B cell (primary cell): Measurements from ENCODE around the gene LSM14A. TPM values are rescaled to one million over a fixed set of nuclear protein-coding genes. Genes with fewer than 3 reads are reported as not detected.
A peak's percentile ranks its signal among the peaks of the same experiment; 100 is the strongest.

Experiments
- ATAC-seq: fragments of 200-7000 bp; cut with Tn5 transposase; one replicate; pipeline ENCODE4 v1.10.0; 2021; ENCODE audit warnings: low read depth, mild to moderate bottlenecking, moderate number of reproducible peaks, moderate library complexity
- CTCF ChIA-PET: fragments of 350-600 bp; sonication (Branson Sonifier 250); formaldehyde crosslinking; loops from one replicate; lab custom pipeline; 2021; ENCODE audit warnings: antibody characterized with exemption, inconsistent platforms; lab: Charles Lee
- POLR2A ChIA-PET: fragments of 350-600 bp; sonication (Branson Sonifier 250); formaldehyde crosslinking; loops from one replicate; lab custom pipeline; 2021; ENCODE audit warnings: antibody characterized with exemption; lab: Charles Lee
- DNase-seq: peaks from one replicate; pipeline ENCODE4 v3.0.0; 2013
- H2AFZ ChIP-seq: 2 replicates; pipeline ENCODE4 v1.6.1; 2012; ENCODE audit warnings: mild to moderate bottlenecking, low read depth, low read length; ENCODE audit not compliant: insufficient read depth, poor library complexity, severe bottlenecking
- H3K27ac ChIP-seq, 2 donors: 1 replicate in 1 of 2; 2 replicates in 1 of 2; pipeline ENCODE4 v1.5.1; 2012 to 2013; ENCODE audit warnings: low read length in 2 of 2, mild to moderate bottlenecking in 2 of 2, moderate library complexity in 1 of 2
- H3K27me3 ChIP-seq, 4 experiments: fragments of 200-600 bp in 1 of 4; sonication (generic) in 1 of 4; replicated peaks in 1 of 4; 1 replicate in 2 of 4; 2 replicates in 2 of 4; pipeline versions ENCODE4 v1.6.1 to v1.7.0; 2013 to 2016; ENCODE audit warnings: low read length in 3 of 4, mild to moderate bottlenecking in 2 of 4, mixed read lengths in 1 of 4, moderate library complexity in 1 of 4; ENCODE audit not compliant: insufficient read depth in 4 of 4, control insufficient read depth in 3 of 4; ENCODE audit errors: control extremely low read depth in 1 of 4
- H3K36me3 ChIP-seq, 2 experiments: replicated peaks in 1 of 2; 1 replicate in 1 of 2; 2 replicates in 1 of 2; pipeline versions ENCODE4 v1.6.1 to v1.7.1; 2013; ENCODE audit warnings: low read length in 1 of 2; ENCODE audit not compliant: insufficient read depth in 2 of 2, control insufficient read depth in 1 of 2; ENCODE audit errors: control extremely low read depth in 1 of 2, extremely low read depth in 1 of 2
- H3K4me1 ChIP-seq, 2 donors: fragments of 200-600 bp in 1 of 2; sonication (generic) in 1 of 2; 1 replicate in 1 of 2; 2 replicates in 1 of 2; pipeline versions ENCODE4 v1.5.1 to v1.6.1; 2013 to 2017; ENCODE audit warnings: low read length in 2 of 2; ENCODE audit not compliant: control insufficient read depth in 2 of 2, insufficient read depth in 2 of 2
- H3K4me2 ChIP-seq: replicated peaks from 2 replicates; pipeline ENCODE3; 2012; ENCODE audit warnings: mild to moderate bottlenecking, low read depth, low read length; ENCODE audit not compliant: poor library complexity, severe bottlenecking
- H3K4me3 ChIP-seq, 5 experiments: fragments of 200-600 bp in 1 of 5; sonication (generic) in 1 of 5; 1 replicate in 3 of 5; 2 replicates in 2 of 5; pipeline versions ENCODE4 v1.5.1 to v1.7.0; 2011 to 2016; ENCODE audit warnings: low read length in 4 of 5, mild to moderate bottlenecking in 4 of 5, low read depth in 2 of 5, control low read depth in 1 of 5, moderate library complexity in 1 of 5; ENCODE audit not compliant: insufficient read depth in 1 of 5; ENCODE audit errors: control extremely low read depth in 1 of 5, extremely low read depth in 1 of 5
- H3K79me2 ChIP-seq: fragments of 200-600 bp; sonication (generic); one replicate; pipeline ENCODE4 v1.6.0; 2016; ENCODE audit warnings: low read length; ENCODE audit not compliant: control insufficient read depth, insufficient read depth
- H3K9ac ChIP-seq: fragments of 200-600 bp; sonication (generic); 2 replicates; pipeline ENCODE4 v1.6.1; 2017; ENCODE audit warnings: mild to moderate bottlenecking, low read length, moderate library complexity
- H3K9me3 ChIP-seq, 3 donors: one replicate each; pipeline versions ENCODE4 v1.6.1 to v1.7.1; 2013; ENCODE audit warnings: low read length in 2 of 3; ENCODE audit not compliant: control insufficient read depth in 2 of 3, insufficient read depth in 1 of 3; ENCODE audit errors: control extremely low read depth in 1 of 3
- H4K20me1 ChIP-seq: 2 replicates; pipeline ENCODE4 v1.6.0; 2012; ENCODE audit warnings: mild to moderate bottlenecking, low read length; ENCODE audit not compliant: insufficient read depth, control insufficient read depth, poor library complexity, severe bottlenecking
- H3K27ac Mint-ChIP-seq: one replicate; pipeline ENCODE4 v1.8.0; 2021; ENCODE audit warnings: mixed read lengths
- H3K27me3 Mint-ChIP-seq: one replicate; pipeline ENCODE4 v1.8.0; 2021; ENCODE audit warnings: mixed read lengths
- H3K4me1 Mint-ChIP-seq: one replicate; pipeline ENCODE4 v1.8.0; 2021; ENCODE audit warnings: mixed read lengths
- H3K4me3 Mint-ChIP-seq: one replicate; pipeline ENCODE4 v1.8.0; 2021; ENCODE audit warnings: mixed read lengths
- H3K9me3 Mint-ChIP-seq: one replicate; pipeline ENCODE4 v1.8.0; 2022; ENCODE audit warnings: mixed read lengths; ENCODE audit not compliant: insufficient read depth
- CTCF ChIP-seq: fragments of 200-600 bp; IDR thresholded peaks from one replicate; pipeline ENCODE4 v1.8.0; 2022; ENCODE audit warnings: antibody characterized with exemption, mild to moderate bottlenecking
- EZH2 ChIP-seq: IDR thresholded peaks from 2 replicates; pipeline ENCODE4 v1.6.1; 2012; ENCODE audit warnings: borderline replicate concordance, low read depth, mild to moderate bottlenecking, moderate library complexity, low read length; ENCODE audit not compliant: insufficient read depth, poor library complexity, severe bottlenecking
- WGBS: methylation state at CpG from one replicate; pipeline ENCODE4 v1.1.5; 2013; ENCODE audit warnings: missing lambda C conversion rate; ENCODE audit not compliant: insufficient coverage; 5-methylcytosine and 5-hydroxymethylcytosine counted together
- intact Hi-C: fragments of 100-400 bp; cut with micrococcal nuclease; formaldehyde crosslinking; loops from one replicate; pipeline ENCODE4 v1.10.0; 2022
- polyA plus RNA-seq: library from polyadenylated mRNA; depleted of rRNA; stranded (reverse); fragments of >200 nt; gene quantifications from 2 replicates; pipeline ENCODE4 v1.2.3, GENCODE V29; 2012
- total RNA-seq, 2 donors: library from RNA; stranded (reverse); fragments of 120-200 nt in 1 of 2; gene quantifications; 1 replicate in 1 of 2; 2 replicates in 1 of 2; pipeline versions ENCODE4 v1.2.3 to v1.2.4, GENCODE V29; 2013 to 2022

Gene LSM14A
- total and polyA plus RNA-seq, 2 donors (not counting 1 experiment from before 2014, with no cell fraction given) = 90.7 to 163 TPM

- Histone ChIP-seq H4K20me1 (peaks cover 16% of the 10 kb centered on the region), H3K4me3 (no peak overlapping the region), H3K27me3 (no peaks in the 10 kb centered on the region), H3K9ac (no peak overlapping the region), H3K36me3 (peaks cover under 1 to 3% of the 10 kb centered on the region in 2 experiments), H3K27ac (no peak overlapping the region), H3K4me1 (peaks cover 25 to 33% of the 10 kb centered on the region in 2 donors), H3K4me2 (no peak overlapping the region), H3K79me2 (peaks cover 93% of the 10 kb centered on the region), H3K9me3 (no peaks in the 10 kb centered on the region), H2AFZ (no peak overlapping the region)
- no peaks in the 10 kb centered on the region for H3K27me3 Mint-ChIP-seq
- no peak overlapping the region for H3K27ac Mint-ChIP-seq
- ATAC-seq = no peak
- WGBS = 100% methylated on average over 4 of the region's 8 CpGs
- peaks cover 3% of the 10 kb centered on the region for H3K9me3 Mint-ChIP-seq
- POLR2A ChIA-PET = no interaction called here
- CTCF ChIA-PET = no interaction called here
- H3K4me3 Mint-ChIP-seq = no peak overlapping the region
- intact Hi-C loops = no loop called here
- TF ChIP-seq CTCF (no peak), EZH2 (no peak)
- DNase-seq = no peak
- H3K4me1 Mint-ChIP-seq = peaks cover 52% of the 10 kb centered on the region
These were observed 91.5 kb downstream of the LSM14A start for GRCh38 chr19:34263745-34264237.

- H3K36me3 ChIP-seq = no peaks in the 10 kb centered on the region
- no peak overlapping the region for H3K9ac ChIP-seq
- peaks cover 39 to 41% of the 10 kb centered on the region in 2 donors for H3K4me1 ChIP-seq
- Mint-ChIP-seq H3K4me1 (peaks cover 55% of the 10 kb centered on the region), H3K27me3 (no peaks in the 10 kb centered on the region), H3K9me3 (no peaks in the 10 kb centered on the region), H3K4me3 (no peak overlapping the region), H3K27ac (peak overlapping the region; percentile 24)
- no peak overlapping the region for H2AFZ ChIP-seq
- no peaks in the 10 kb centered on the region for H3K27me3 ChIP-seq
- peaks cover 86% of the 10 kb centered on the region for H3K79me2 ChIP-seq
- intact Hi-C loops = no loop called here
- TF ChIP-seq CTCF (no peak), EZH2 (no peak)
- no peak for ATAC-seq
- H3K4me2 ChIP-seq = no peak overlapping the region
- POLR2A ChIA-PET = interaction anchor here (0.7 kb wide), 1 partner anchor 56 kb away, joined by 4 read pairs; no protein-coding TSS in a partner anchor
- H3K27ac ChIP-seq = peak overlapping the region in 1 of 2 donors; percentile 40
- H4K20me1 ChIP-seq = peaks cover 10% of the 10 kb centered on the region
- H3K9me3 ChIP-seq = no peaks in the 10 kb centered on the region
- DNase-seq = no peak
- CTCF ChIA-PET = no interaction called here
- 88% methylated on average over 5 of the region's 6 CpGs for WGBS
- no peak overlapping the region for H3K4me3 ChIP-seq
These were observed 92.9 kb downstream of the LSM14A start for GRCh38 chr19:34265221-34265650.
